GM21381 (cell line): ENCODE results near the gene GPR183.
"Not testable (repeated sequence)": the region's sequence is repeated elsewhere in the genome, so short reads cannot be mapped to it uniquely, and the experiment has no call there.

Source experiments
- ATAC-seq: cut with Tn5 transposase; IDR thresholded peaks from one replicate; pipeline ENCODE4 v1.9.1; 2021; ENCODE audit warnings: mild to moderate bottlenecking, moderate library complexity; ENCODE audit not compliant: unreplicated experiment

The GPR183 gene

GRCh38 chr13:99250982-99251825 is 56.0 kb downstream of the GPR183 start:
- no peak for ATAC-seq

GRCh38 chr13:99249606-99250005 is 57.6 kb downstream of the GPR183 start:
- not testable (repeated sequence) for ATAC-seq

- ATAC-seq = not testable (repeated sequence)
Observed at GRCh38 chr13:99249178-99249577, 58.0 kb downstream of the GPR183 start.

- ATAC-seq = no peak
Observed at GRCh38 chr13:99246100-99246499, 61.1 kb downstream of the GPR183 start.
